ENCODE measurements around the gene TNFAIP3.

DNA sequence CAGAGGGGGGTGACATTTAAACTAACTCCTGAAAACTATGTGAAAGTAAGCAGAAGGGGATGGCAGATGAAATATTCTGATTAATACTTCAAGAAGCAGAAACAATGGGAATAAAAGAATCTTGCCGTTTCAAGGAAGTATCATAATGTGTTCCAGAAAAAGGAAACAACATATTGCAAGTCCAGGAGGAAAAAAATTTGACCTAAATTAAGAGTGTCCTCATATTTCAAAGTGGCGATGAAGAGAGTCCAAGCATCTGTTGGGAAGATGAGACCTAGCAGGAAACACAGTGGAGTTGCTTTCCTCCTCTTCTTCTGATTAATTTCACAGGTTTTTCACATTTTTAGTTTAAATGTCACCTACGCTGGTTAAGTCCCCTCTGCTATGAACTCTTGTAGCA lies 45.6 kb upstream of the TNFAIP3 start:
- TF ChIP-seq CTCF (IDR thresholded peaks at IDR 0.05) (no peak), POLR2A (IDR thresholded peaks at IDR 0.05) (no peak)

All from uterus (tissue), 2 donors.